WERI-Rb-1 (cell line): ENCODE data around the gene RHEB.

Experiments used
- DNase-seq: peaks from one replicate; pipeline ENCODE4 v3.0.0-alpha.2; 2020
- H3K27ac ChIP-seq: fragments of 250-450 bp; sonication (Bioruptor Pico); 2 replicates; pipeline ENCODE4 v1.5.1; 2020; ENCODE audit warnings: mild to moderate bottlenecking, moderate library complexity
- H3K27me3 ChIP-seq: fragments of 250-450 bp; sonication (Bioruptor Pico); 2 replicates; pipeline ENCODE4 v1.5.1; 2021; ENCODE audit warnings: mild to moderate bottlenecking, low read depth, moderate library complexity; ENCODE audit not compliant: insufficient read depth, severe bottlenecking
- H3K36me3 ChIP-seq: fragments of 250-450 bp; sonication (Bioruptor Pico); 2 replicates; pipeline ENCODE4 v1.5.1; 2020; ENCODE audit warnings: mild to moderate bottlenecking, moderate library complexity
- H3K4me3 ChIP-seq: 2 replicates; pipeline ENCODE4 v1.5.1; 2011; ENCODE audit warnings: low read depth, mild to moderate bottlenecking, control low read depth, low read length
- H3K9me3 ChIP-seq: fragments of 250-450 bp; sonication (Bioruptor Pico); 2 replicates; pipeline ENCODE4 v1.5.1; 2021; ENCODE audit warnings: mild to moderate bottlenecking, moderate library complexity; ENCODE audit not compliant: severe bottlenecking
- TF ChIP-seq, protein P1 (sequence below): IDR thresholded peaks from 2 replicates; pipeline ENCODE4 v1.5.1; 2011; ENCODE audit warnings: low read depth, mild to moderate bottlenecking, control low read depth, inconsistent platforms, low read length

RHEB gene

DNA sequence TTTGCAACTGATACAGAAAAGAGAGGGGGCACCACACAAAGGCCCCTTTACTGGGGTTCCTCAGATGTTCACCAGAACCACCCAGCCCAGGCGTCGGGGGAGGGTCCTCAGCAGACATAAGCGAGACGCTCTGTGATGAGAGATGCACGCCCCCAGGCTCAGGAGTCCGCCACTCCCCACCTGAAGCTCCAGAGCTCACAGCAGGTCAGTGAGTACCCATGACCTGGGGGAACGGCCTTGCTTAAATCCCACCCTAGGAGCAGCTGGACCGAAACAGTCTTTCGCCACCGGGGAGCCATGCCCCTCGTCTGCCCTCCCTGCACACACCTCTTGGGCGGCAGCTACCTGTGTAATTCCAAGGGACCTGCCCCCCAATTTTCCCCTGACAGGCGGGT lies 82.5 kb downstream of the RHEB start:
- TF ChIP-seq, protein P1, sequence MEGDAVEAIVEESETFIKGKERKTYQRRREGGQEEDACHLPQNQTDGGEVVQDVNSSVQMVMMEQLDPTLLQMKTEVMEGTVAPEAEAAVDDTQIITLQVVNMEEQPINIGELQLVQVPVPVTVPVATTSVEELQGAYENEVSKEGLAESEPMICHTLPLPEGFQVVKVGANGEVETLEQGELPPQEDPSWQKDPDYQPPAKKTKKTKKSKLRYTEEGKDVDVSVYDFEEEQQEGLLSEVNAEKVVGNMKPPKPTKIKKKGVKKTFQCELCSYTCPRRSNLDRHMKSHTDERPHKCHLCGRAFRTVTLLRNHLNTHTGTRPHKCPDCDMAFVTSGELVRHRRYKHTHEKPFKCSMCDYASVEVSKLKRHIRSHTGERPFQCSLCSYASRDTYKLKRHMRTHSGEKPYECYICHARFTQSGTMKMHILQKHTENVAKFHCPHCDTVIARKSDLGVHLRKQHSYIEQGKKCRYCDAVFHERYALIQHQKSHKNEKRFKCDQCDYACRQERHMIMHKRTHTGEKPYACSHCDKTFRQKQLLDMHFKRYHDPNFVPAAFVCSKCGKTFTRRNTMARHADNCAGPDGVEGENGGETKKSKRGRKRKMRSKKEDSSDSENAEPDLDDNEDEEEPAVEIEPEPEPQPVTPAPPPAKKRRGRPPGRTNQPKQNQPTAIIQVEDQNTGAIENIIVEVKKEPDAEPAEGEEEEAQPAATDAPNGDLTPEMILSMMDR = no peak
- H3K27me3 ChIP-seq = no peaks in the 10 kb centered on the region
- no peaks in the 10 kb centered on the region for H3K36me3 ChIP-seq
- no peak overlapping the region for H3K4me3 ChIP-seq
- no peak overlapping the region for H3K27ac ChIP-seq
- no peak for DNase-seq
- peaks cover 3% of the 10 kb centered on the region for H3K9me3 ChIP-seq

DNA sequence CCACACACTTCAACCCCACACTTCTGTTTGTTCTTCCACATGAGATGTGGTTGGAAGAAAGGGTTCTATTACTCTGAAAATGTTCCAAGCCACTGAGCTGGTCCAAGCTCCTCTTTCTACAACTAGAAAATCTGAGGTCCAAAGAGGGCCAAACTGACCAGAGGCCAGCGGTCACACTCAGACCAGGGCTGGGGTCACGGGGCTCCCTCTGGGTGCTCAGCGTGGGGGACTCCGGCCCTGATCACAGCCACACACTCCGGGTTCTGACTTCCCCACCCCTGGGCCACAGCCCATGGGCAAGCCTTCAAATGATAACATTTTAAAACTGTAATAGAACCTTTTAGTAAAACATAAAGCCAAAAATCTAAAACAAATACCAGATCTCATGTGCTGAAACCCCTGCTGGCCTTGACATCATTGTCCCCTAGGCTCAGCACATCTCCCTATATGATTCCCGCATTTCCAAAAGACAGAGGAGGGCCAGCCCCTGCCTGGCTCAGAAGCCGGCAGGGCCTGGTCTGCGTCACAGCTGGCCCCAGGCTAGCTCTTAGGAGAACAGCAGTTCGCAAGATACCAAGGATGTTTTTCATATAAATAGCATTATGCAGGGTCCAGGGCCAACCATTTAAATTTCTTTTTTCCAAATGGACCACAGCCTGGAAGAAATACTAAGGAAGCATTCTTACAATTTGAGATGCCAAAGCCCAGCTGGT lies 83.1 kb downstream of the RHEB start:
- DNase-seq = no peak
- H3K36me3 ChIP-seq = no peaks in the 10 kb centered on the region
- no peaks in the 10 kb centered on the region for H3K27me3 ChIP-seq
- peaks cover 3% of the 10 kb centered on the region for H3K9me3 ChIP-seq
- no peak overlapping the region for H3K4me3 ChIP-seq
- H3K27ac ChIP-seq = no peak overlapping the region
- TF ChIP-seq, protein P1 = no peak

DNA sequence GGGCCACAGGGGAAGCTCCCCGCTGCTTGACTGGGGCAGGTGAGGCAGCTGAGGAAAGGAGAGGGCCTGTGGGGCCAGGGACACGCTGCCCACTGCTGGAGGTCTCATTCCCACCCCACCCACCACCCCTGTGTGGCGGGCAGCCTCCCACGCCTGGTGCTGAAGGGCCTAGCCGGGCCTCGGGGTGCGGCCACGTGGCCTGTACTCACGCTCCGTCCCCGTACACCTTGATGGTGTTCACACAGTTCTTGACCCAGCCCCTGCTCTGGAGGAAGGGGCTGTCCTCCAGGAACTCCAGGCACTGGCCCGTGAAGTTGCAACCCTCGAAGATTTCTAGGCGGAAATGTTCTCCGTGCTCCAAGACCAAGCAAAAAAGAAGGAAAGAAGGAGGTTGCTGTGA lies 83.7 kb downstream of the RHEB start:
- Histone ChIP-seq H3K27me3 (no peaks in the 10 kb centered on the region), H3K4me3 (no peak overlapping the region), H3K36me3 (no peaks in the 10 kb centered on the region), H3K27ac (no peak overlapping the region), H3K9me3 (peaks cover 3% of the 10 kb centered on the region)
- TF ChIP-seq, protein P1 = no peak
- DNase-seq = no peak

DNA sequence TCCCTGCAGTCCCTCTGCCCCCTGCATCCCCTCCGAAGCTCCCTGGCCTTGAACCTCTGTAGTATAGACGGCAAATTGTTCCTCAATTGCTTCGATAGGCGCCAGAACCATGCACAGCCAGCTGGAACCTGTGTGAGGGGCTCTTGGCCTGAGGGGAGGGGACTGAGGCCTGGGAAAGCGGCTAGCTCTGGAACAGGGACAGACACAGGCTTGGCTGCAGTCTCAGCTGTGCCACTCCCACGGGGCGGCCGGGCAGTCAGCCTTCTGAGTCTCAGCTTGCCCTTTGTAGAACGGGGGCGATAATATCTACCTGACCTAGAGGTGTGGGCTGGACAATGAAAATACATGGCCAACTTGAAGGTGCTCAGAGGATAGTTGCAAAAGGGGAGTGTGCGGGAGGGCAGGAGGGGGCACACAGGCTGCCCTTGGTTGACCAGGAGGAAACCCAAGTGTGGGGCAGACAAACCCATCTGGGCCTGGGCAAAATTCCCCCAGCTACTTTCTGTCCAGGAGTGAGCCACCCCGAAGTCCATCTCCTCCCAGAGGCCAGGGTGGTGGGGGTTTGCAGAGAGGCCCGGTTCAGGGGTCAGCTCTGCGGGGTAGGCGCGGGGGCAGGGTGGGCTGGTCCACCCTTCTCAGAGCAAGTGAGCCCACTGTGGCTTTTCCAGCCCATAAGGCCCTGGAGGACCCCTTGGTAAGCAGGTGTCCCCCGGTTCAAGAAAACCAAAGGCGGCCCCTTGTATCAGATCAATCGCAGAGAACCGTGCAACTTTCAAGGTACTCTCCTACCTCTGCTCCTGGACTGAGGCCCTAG lies 84.4 kb downstream of the RHEB start:
- Histone ChIP-seq H3K27ac (no peak overlapping the region), H3K36me3 (no peaks in the 10 kb centered on the region), H3K9me3 (peaks cover 3% of the 10 kb centered on the region), H3K27me3 (no peaks in the 10 kb centered on the region), H3K4me3 (no peak overlapping the region)
- no peak for DNase-seq
- TF ChIP-seq, protein P1 = no peak

DNA sequence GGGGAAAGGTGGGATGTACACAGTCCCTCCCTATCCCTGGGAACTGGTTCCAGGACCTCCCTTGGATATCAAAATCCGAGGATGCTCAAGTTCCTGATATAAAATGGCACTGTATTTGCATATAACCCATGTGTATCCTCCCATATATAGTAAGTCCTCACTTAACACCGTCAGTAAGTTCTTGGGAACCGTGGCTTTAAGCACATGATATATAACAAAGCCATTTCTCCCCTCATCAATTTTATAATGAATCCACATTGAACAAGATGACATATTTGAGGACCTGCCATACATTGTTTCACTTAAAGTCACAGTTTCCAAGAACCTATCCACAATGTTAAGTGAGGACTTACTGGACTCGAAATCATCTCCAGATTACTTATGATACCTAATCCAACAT lies 85.1 kb downstream of the RHEB start:
- TF ChIP-seq, protein P1 = no peak
- Histone ChIP-seq H3K36me3 (no peaks in the 10 kb centered on the region), H3K4me3 (no peak overlapping the region), H3K9me3 (peaks cover 3% of the 10 kb centered on the region), H3K27me3 (no peaks in the 10 kb centered on the region), H3K27ac (no peak overlapping the region)
- no peak for DNase-seq
